ENCODE measurements around the gene TNRC6B.

DNA sequence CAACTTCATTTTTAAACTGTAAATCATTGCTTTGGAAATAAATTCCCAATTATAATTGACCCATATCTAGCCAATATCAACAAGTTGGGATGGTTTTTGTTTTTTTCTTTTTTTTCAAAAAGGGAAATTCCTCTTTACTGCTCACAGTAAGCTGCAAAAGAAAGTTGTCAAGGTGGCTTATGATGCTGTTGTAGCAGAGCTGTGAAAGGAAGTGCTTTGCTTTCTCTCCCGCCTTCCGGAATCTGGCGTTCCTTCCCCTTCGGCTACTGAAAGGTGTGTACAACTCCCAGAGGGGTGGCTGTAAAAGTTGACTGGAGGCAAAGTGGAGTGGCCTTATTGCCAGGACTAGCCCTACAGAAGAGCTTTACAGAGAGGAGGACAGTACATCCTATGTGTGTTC, 152.4 kb downstream of the TNRC6B start:
- TF ChIP-seq HDGF (IDR thresholded peaks at IDR 0.05; ENCODE audit: borderline replicate concordance), result no peak
- no peak for TF ChIP-seq LEF1 (IDR thresholded peaks at IDR 0.05; ENCODE audit: borderline replicate concordance)
- TF ChIP-seq BHLHE40 (IDR thresholded peaks at IDR 0.05; ENCODE audit: borderline replicate concordance), result no peak
- no peak for TF ChIP-seq PKNOX1 (IDR thresholded peaks at IDR 0.05)
- no peak for TF ChIP-seq NFRKB (IDR thresholded peaks at IDR 0.05)
- TF ChIP-seq ELF4 (IDR thresholded peaks at IDR 0.05), result no peak
- no peak for TF ChIP-seq ZNF384 (IDR thresholded peaks at IDR 0.05)
- no peak for TF ChIP-seq FOXM1 (IDR thresholded peaks at IDR 0.05; ENCODE audit: borderline replicate concordance)
- no peak for TF ChIP-seq ARNT (IDR thresholded peaks at IDR 0.05)
- TF ChIP-seq SUZ12 (IDR thresholded peaks at IDR 0.05), result no peak
- TF ChIP-seq SP1 (IDR thresholded peaks at IDR 0.05), result no peak
- TF ChIP-seq L3MBTL2 (conservative IDR thresholded peaks at IDR 0.05), result no peak
- no peak for TF ChIP-seq FOXA1 (IDR thresholded peaks at IDR 0.05)
- TF ChIP-seq FOXK2 (IDR thresholded peaks at IDR 0.05), result no peak

Data from HEK293T (cell line).